ENCODE data around the gene PARD3.

The PARD3 gene

GRCh38 chr10:34618611-34619010 lies 196.5 kb downstream of the PARD3 start:
- no peak for DNase-seq (ENCODE audit: low spot score)

GRCh38 chr10:34615770-34616169 lies 199.3 kb downstream of the PARD3 start:
- DNase-seq (ENCODE audit: low spot score), result no peak

- DNase-seq (ENCODE audit: low spot score), result no peak
Observed at GRCh38 chr10:34613491-34613890, 201.6 kb downstream of the PARD3 start.

- DNase-seq (ENCODE audit: low spot score), result no peak
Observed at GRCh38 chr10:34612938-34613337, 202.2 kb downstream of the PARD3 start.

- no peak for DNase-seq (ENCODE audit: low spot score)
Observed at GRCh38 chr10:34612446-34612845, 202.7 kb downstream of the PARD3 start.

- no peak for DNase-seq (ENCODE audit: low spot score)
Observed at GRCh38 chr10:34609287-34609940, 205.7 kb downstream of the PARD3 start.

GRCh38 chr10:34607894-34608293 lies 207.2 kb downstream of the PARD3 start:
- DNase-seq (ENCODE audit: low spot score), result no peak

GRCh38 chr10:34606890-34607289 lies 208.2 kb downstream of the PARD3 start:
- DNase-seq (ENCODE audit: low spot score), result no peak

- no peak for DNase-seq (ENCODE audit: low spot score)
Observed at GRCh38 chr10:34602478-34602877, 212.6 kb downstream of the PARD3 start.

- DNase-seq (ENCODE audit: low spot score), result no peak
Observed at GRCh38 chr10:34601691-34602090, 213.4 kb downstream of the PARD3 start.

GRCh38 chr10:34599026-34599795 lies 215.9 kb downstream of the PARD3 start:
- no peak for DNase-seq (ENCODE audit: low spot score)

GRCh38 chr10:34596351-34596750 lies 218.7 kb downstream of the PARD3 start:
- DNase-seq (ENCODE audit: low spot score), result no peak

- no peak for DNase-seq (ENCODE audit: low spot score)
Observed at GRCh38 chr10:34593930-34594329, 221.2 kb downstream of the PARD3 start.

GRCh38 chr10:34593374-34593890 lies 221.7 kb downstream of the PARD3 start:
- DNase-seq (ENCODE audit: low spot score), result no peak

- no peak for DNase-seq (ENCODE audit: low spot score)
Observed at GRCh38 chr10:34590793-34591192, 224.3 kb downstream of the PARD3 start.

GRCh38 chr10:34589275-34589674 lies 225.8 kb downstream of the PARD3 start:
- no peak for DNase-seq (ENCODE audit: low spot score)

GRCh38 chr10:34587680-34588019 lies 227.4 kb downstream of the PARD3 start:
- no peak for DNase-seq (ENCODE audit: low spot score)

- DNase-seq (ENCODE audit: low spot score), result no peak
Observed at GRCh38 chr10:34587002-34587679, 228.0 kb downstream of the PARD3 start.

- no peak for DNase-seq (ENCODE audit: low spot score)
Observed at GRCh38 chr10:34585422-34586112, 229.5 kb downstream of the PARD3 start.

- DNase-seq (ENCODE audit: low spot score), result no peak
Observed at GRCh38 chr10:34584164-34584563, 230.9 kb downstream of the PARD3 start.

GRCh38 chr10:34581801-34582532 lies 233.1 kb downstream of the PARD3 start:
- no peak for DNase-seq (ENCODE audit: low spot score)

- DNase-seq (ENCODE audit: low spot score), result no peak
Observed at GRCh38 chr10:34580643-34581042, 234.5 kb downstream of the PARD3 start.
